SK-N-SH treated with all-trans-retinoic acid at 6 μM for 48 hours (cell line): ENCODE data around the gene PHF8.

Source experiments
- ARNTL ChIP-seq: fragments of 450-650 bp; formaldehyde crosslinking; IDR thresholded peaks from 2 replicates; pipeline ENCODE4 v1.5.0; 2020; ENCODE audit warnings: low read depth, mild to moderate bottlenecking, moderate library complexity, borderline replicate concordance
- BACH2 ChIP-seq: fragments of 250-450 bp; sonication (Bioruptor Pico); IDR thresholded peaks from 2 replicates; pipeline ENCODE4 v1.9.0; 2021; ENCODE audit warnings: mild to moderate bottlenecking, borderline replicate concordance
- CSRNP3 ChIP-seq: fragments of 250-450 bp; sonication (Bioruptor Pico); IDR thresholded peaks from 2 replicates; pipeline ENCODE4 v1.5.1; 2021; ENCODE audit warnings: mild to moderate bottlenecking, moderate library complexity
- ESRRG ChIP-seq: fragments of 250-450 bp; sonication (Bioruptor Pico); IDR thresholded peaks from 2 replicates; pipeline ENCODE4 v1.6.1; 2021; ENCODE audit warnings: mild to moderate bottlenecking
- PATZ1 ChIP-seq: fragments of 250-450 bp; sonication (Bioruptor Pico); IDR thresholded peaks from 2 replicates; pipeline ENCODE4 v1.8.0; 2020; ENCODE audit warnings: mild to moderate bottlenecking, moderate library complexity, borderline replicate concordance
- TOX ChIP-seq: fragments of 250-450 bp; sonication (Bioruptor Pico); IDR thresholded peaks from 2 replicates; pipeline ENCODE4 v1.8.0; 2021; ENCODE audit warnings: mild to moderate bottlenecking, moderate library complexity, borderline replicate concordance
- ZC3H10 ChIP-seq: fragments of 250-450 bp; sonication (Bioruptor Pico); IDR thresholded peaks from 2 replicates; pipeline ENCODE4 v1.5.1; 2021; ENCODE audit warnings: mild to moderate bottlenecking, moderate library complexity
- ZFP3 ChIP-seq: fragments of 250-450 bp; sonication (Bioruptor Pico); IDR thresholded peaks from 2 replicates; pipeline ENCODE4 v1.5.0; 2020; ENCODE audit warnings: mild to moderate bottlenecking, moderate library complexity
- ZNF8 ChIP-seq: fragments of 450-650 bp; formaldehyde crosslinking; IDR thresholded peaks from 2 replicates; pipeline ENCODE4 v1.5.0; 2020; ENCODE audit warnings: mild to moderate bottlenecking, moderate library complexity

- no peak for TF ChIP-seq PATZ1
- no peak for TF ChIP-seq ARNTL (CRISPR knock-in tag)
- no peak for TF ChIP-seq ESRRG (CRISPR knock-in tag)
- no peak for TF ChIP-seq BACH2 (CRISPR knock-in tag)
- TF ChIP-seq CSRNP3 (CRISPR knock-in tag), result no peak
- TF ChIP-seq ZFP3 (CRISPR knock-in tag), result no peak
- TF ChIP-seq ZNF8 (CRISPR knock-in tag), result no peak
- TF ChIP-seq TOX (CRISPR knock-in tag), result no peak
- no peak for TF ChIP-seq ZC3H10 (CRISPR knock-in tag)
Measured at GRCh38 chrX:54024350-54024749, 19.9 kb downstream of the PHF8 start.
